A549 (cell line): ENCODE data around the gene LVRN. TPM values are rescaled to one million over a fixed set of nuclear protein-coding genes. Genes with fewer than 3 reads are reported as not detected.

Experiments used
- ATAC-seq, 2 experiments: fragments of 200-7000 bp in 1 of 2; fragments of >200 bp in 1 of 2; cut with Nextera tagmentation in 1 of 2; cut with Tn5 transposase in 1 of 2; 3 replicates each; pipeline versions ENCODE4 v1.8.0 to v1.9.1; 2018 to 2020; ENCODE audit warnings: mild to moderate bottlenecking in 1 of 2, moderate library complexity in 1 of 2
- CTCF ChIA-PET: fragments of 300-600 bp; sonication (Branson Sonifier 250); formaldehyde crosslinking; extraction: SDS; loops from one replicate; lab custom pipeline; 2021; ENCODE audit warnings: antibody characterized with exemption, inconsistent platforms; lab: Yijun Ruan, JAX
- POLR2A ChIA-PET: fragments of 350-600 bp; formaldehyde crosslinking; extraction: SDS; loops from one replicate; lab custom pipeline; 2021; ENCODE audit warnings: antibody characterized with exemption, inconsistent platforms; lab: Yijun Ruan, JAX
- DNase-seq, 2 experiments: peaks; one replicate each; pipeline versions ENCODE4 v3.0.0 to v3.0.0-alpha.2; 2011 to 2016; ENCODE audit warnings: low read depth in 1 of 2, low spot score in 1 of 2
- FAIRE-seq: peaks from 2 replicates; lab custom pipeline; 2011; peaks lifted over from hg19 to GRCh38; lab: Jason Lieb, UNC
- H3K27ac ChIP-seq, 2 experiments: fragments of >200 bp; sonication (Bioruptor Twin); formaldehyde crosslinking; 3 replicates each; pipeline ENCODE4 v1.5.1; 2016 to 2017
- H3K4me1 ChIP-seq: fragments of >200 bp; sonication (Bioruptor Twin); formaldehyde crosslinking; 3 replicates; pipeline ENCODE4 v1.6.1; 2016
- H3K4me2 ChIP-seq: fragments of >200 bp; sonication (Bioruptor Twin); formaldehyde crosslinking; 3 replicates; pipeline ENCODE4 v1.6.1; 2016
- H3K4me3 ChIP-seq: fragments of >200 bp; sonication (Bioruptor Twin); formaldehyde crosslinking; 3 replicates; pipeline ENCODE4 v1.5.1; 2016
- H3K9me3 ChIP-seq: fragments of >200 bp; sonication (Bioruptor Twin); formaldehyde crosslinking; 3 replicates; pipeline ENCODE4 v1.6.1; 2016
- BHLHE40 ChIP-seq: IDR thresholded peaks from 2 replicates; pipeline ENCODE4 v1.6.1; 2012; ENCODE audit warnings: low read depth, low read length, inconsistent platforms
- CBX2 ChIP-seq: fragments of 200-600 bp; sonication (generic); IDR thresholded peaks from 2 replicates; pipeline ENCODE4 v1.6.1; 2016; ENCODE audit warnings: low read depth, mild to moderate bottlenecking, borderline replicate concordance
- CBX8 ChIP-seq: fragments of 200-600 bp; sonication (generic); IDR thresholded peaks from 2 replicates; pipeline ENCODE4 v1.6.1; 2016
- CEBPB ChIP-seq, 2 experiments: fragments of >200 bp in 1 of 2; sonication (Bioruptor Twin) in 1 of 2; formaldehyde crosslinking in 1 of 2; IDR thresholded peaks; 2 replicates each; pipeline ENCODE4 v1.6.1; 2012 to 2016
- CTCF ChIP-seq: fragments of >200 bp; sonication (Bioruptor Twin); formaldehyde crosslinking; IDR thresholded peaks from 3 replicates; pipeline ENCODE4 v1.5.1; 2016
- EHMT2 ChIP-seq: fragments of 200-600 bp; sonication (generic); IDR thresholded peaks from 2 replicates; pipeline ENCODE4 v1.6.1; 2016; ENCODE audit warnings: antibody characterized with exemption, low read depth, mild to moderate bottlenecking, moderate library complexity
- ESRRA ChIP-seq: fragments of 150-350 bp; IDR thresholded peaks from 2 replicates; pipeline ENCODE4 v1.6.1; 2014; ENCODE audit warnings: mild to moderate bottlenecking, low read length, borderline replicate concordance
- FOSB ChIP-seq: fragments of 250-450 bp; sonication (Bioruptor Pico); IDR thresholded peaks from 2 replicates; pipeline ENCODE4 v1.5.0; 2020; ENCODE audit warnings: mild to moderate bottlenecking, moderate library complexity
- GATA3 ChIP-seq: IDR thresholded peaks from 2 replicates; pipeline ENCODE4 v1.6.1; 2012; ENCODE audit warnings: borderline replicate concordance
- HES2 ChIP-seq: fragments of >200 bp; sonication (Bioruptor Twin); formaldehyde crosslinking; IDR thresholded peaks from 2 replicates; pipeline ENCODE4 v1.6.1; 2016
- HOXB13 ChIP-seq: fragments of 250-450 bp; sonication (Bioruptor Pico); IDR thresholded peaks from 2 replicates; pipeline ENCODE4 v1.5.0; 2020; ENCODE audit warnings: low read depth, mild to moderate bottlenecking, moderate library complexity
- KDM1A ChIP-seq: fragments of 200-600 bp; sonication (generic); IDR thresholded peaks from 2 replicates; pipeline ENCODE4 v1.6.1; 2016; ENCODE audit warnings: low read depth, mild to moderate bottlenecking
- KDM5A ChIP-seq: fragments of 200-600 bp; sonication (generic); IDR thresholded peaks from 2 replicates; pipeline ENCODE4 v1.6.1; 2016; ENCODE audit warnings: antibody characterized with exemption, mild to moderate bottlenecking
- MAFK ChIP-seq: fragments of 450-650 bp; IDR thresholded peaks from 2 replicates; pipeline ENCODE4 v1.6.1; 2014; ENCODE audit not compliant: partially characterized antibody
- MAZ ChIP-seq: fragments of 150-350 bp; IDR thresholded peaks from 2 replicates; pipeline ENCODE4 v1.6.1; 2014; ENCODE audit warnings: antibody characterized with exemption, low read depth, low read length, borderline replicate concordance
- POLR2A ChIP-seq: IDR thresholded peaks from 2 replicates; pipeline ENCODE4 v1.6.1; 2012; ENCODE audit warnings: mild to moderate bottlenecking, low read length
- POLR2AphosphoS2 ChIP-seq: conservative IDR thresholded peaks from 2 replicates; pipeline ENCODE4 v1.6.1; 2012; ENCODE audit warnings: low read length, improper control_type of control experiment, inconsistent platforms
- RARB ChIP-seq: fragments of 250-450 bp; sonication (Bioruptor Pico); IDR thresholded peaks from 2 replicates; pipeline ENCODE4 v1.8.0; 2021; ENCODE audit warnings: mild to moderate bottlenecking, moderate library complexity
- REST ChIP-seq: fragments of 200-600 bp; sonication (generic); IDR thresholded peaks from 2 replicates; pipeline ENCODE4 v1.6.1; 2016; ENCODE audit warnings: antibody characterized with exemption, mild to moderate bottlenecking, moderate library complexity
- SMC3 ChIP-seq: fragments of >200 bp; sonication (Bioruptor Twin); formaldehyde crosslinking; IDR thresholded peaks from 3 replicates; pipeline ENCODE4 v1.6.1; 2018; ENCODE audit warnings: inconsistent platforms
- TP53 ChIP-seq: fragments of 250-450 bp; sonication (Bioruptor Pico); IDR thresholded peaks from 2 replicates; pipeline ENCODE4 v1.5.0; 2021; ENCODE audit warnings: mild to moderate bottlenecking, moderate library complexity
- WGBS: methylation state at CpG from one replicate; pipeline ENCODE4 v1.1.6; 2017; ENCODE audit errors: missing lambda C conversion rate; 5-methylcytosine and 5-hydroxymethylcytosine counted together
- polyA plus RNA-seq, 4 experiments: library from polyadenylated mRNA; depleted of rRNA in 3 of 4; stranded (reverse); fragments of >200 nt; fragmentation: RNase III in 1 of 4; extraction: RNeasy Plus Mini Kit Qiagen cat#74134 plus additional on column Dnase treatment in 1 of 4; gene quantifications; 2 replicates in 3 of 4; 3 replicates in 1 of 4; pipeline ENCODE4 v1.2.3, GENCODE V29; 2011 to 2017

The LVRN gene
- polyA plus RNA-seq, 2 of the 4 experiments (the other 2 are of a cell fraction): 0.06 to 0.16 TPM

- DNase-seq (no peak), ATAC-seq (no peak), FAIRE-seq (no peak)
- Histone ChIP-seq H3K4me1 (no peaks in the 10 kb centered on the region), H3K9me3 (no peaks in the 10 kb centered on the region), H3K4me3 (no peak overlapping the region), H3K4me2 (no peak overlapping the region), H3K27ac (no peak overlapping the region)
- ChIA-PET CTCF (no interaction called here), POLR2A (no interaction called here)
- WGBS: 10% methylated on average over 4 of the region's 4 CpGs
- no peak for TF ChIP-seq KDM5A
- no peak for TF ChIP-seq CBX2
- no peak for TF ChIP-seq POLR2AphosphoS2
- TF ChIP-seq GATA3: no peak
- TF ChIP-seq HES2: no peak
- TF ChIP-seq REST: no peak
- no peak for TF ChIP-seq CEBPB (IDR thresholded peaks at IDR 0.05)
- TF ChIP-seq KDM1A: no peak
- TF ChIP-seq ESRRA: no peak
- no peak for TF ChIP-seq RARB (CRISPR knock-in tag)
- TF ChIP-seq HOXB13 (CRISPR knock-in tag): no peak
- TF ChIP-seq CTCF: no peak
- no peak for TF ChIP-seq FOSB (CRISPR knock-in tag)
- no peak for TF ChIP-seq EHMT2
- no peak for TF ChIP-seq BHLHE40
- no peak for TF ChIP-seq MAFK
These were observed 9.7 kb upstream of the LVRN start for GRCh38 chr5:115952588-115952987.

- Histone ChIP-seq H3K4me2 (no peak overlapping the region), H3K9me3 (no peaks in the 10 kb centered on the region), H3K4me1 (no peaks in the 10 kb centered on the region), H3K4me3 (no peak overlapping the region), H3K27ac (no peak overlapping the region)
- no peak for ATAC-seq
- no peak for DNase-seq
- ChIA-PET POLR2A (no interaction called here), CTCF (no interaction called here)
- TF ChIP-seq SMC3: no peak
- TF ChIP-seq MAFK: peak; percentile 10
- no peak for FAIRE-seq
These were observed 8.1 kb upstream of the LVRN start for GRCh38 chr5:115954144-115954543.

- 62% methylated on average over 6 of the region's 6 CpGs for WGBS
- ChIA-PET CTCF (no interaction called here), POLR2A (no interaction called here)
- ATAC-seq (no peak), DNase-seq (no peak), FAIRE-seq (no peak)
- H3K4me2 ChIP-seq: no peak overlapping the region
- H3K4me3 ChIP-seq: no peak overlapping the region
- no peaks in the 10 kb centered on the region for H3K4me1 ChIP-seq
- no peaks in the 10 kb centered on the region for H3K9me3 ChIP-seq
- H3K27ac ChIP-seq: no peak overlapping the region
- TF ChIP-seq TP53 (no peak), CEBPB (IDR thresholded peaks at IDR 0.05) (no peak), BHLHE40 (no peak), CBX8 (no peak), POLR2AphosphoS2 (no peak), POLR2A (no peak), MAFK (no peak), REST (no peak), MAZ (no peak)
These were observed 5.3 kb upstream of the LVRN start for GRCh38 chr5:115956957-115957356.
